Thyroid gland (tissue), 4 donors: ENCODE results near the gene OR2Y1. TPM values are rescaled to one million over a fixed set of nuclear protein-coding genes. Genes with fewer than 3 reads are reported as not detected.

Source experiments
- DNase-seq, 2 donors: peaks; one replicate each; pipeline ENCODE4 v3.0.0-alpha.2; 2019
- H3K27ac ChIP-seq, 3 donors: fragments of 200-600 bp; sonication (generic); 1 replicate in 2 of 3; 2 replicates in 1 of 3; pipeline ENCODE4 v1.5.1; 2016 to 2019; ENCODE audit warnings: mild to moderate bottlenecking in 1 of 3, moderate library complexity in 1 of 3
- H3K27me3 ChIP-seq: fragments of 200-600 bp; sonication (generic); one replicate; pipeline ENCODE4 v1.5.1; 2019
- H3K36me3 ChIP-seq, 2 donors: fragments of 200-600 bp; sonication (generic); one replicate each; pipeline ENCODE4 v1.5.1; 2016 to 2019
- H3K4me1 ChIP-seq, 2 donors: fragments of 200-600 bp; sonication (generic); one replicate each; pipeline ENCODE4 v1.5.1; 2017 to 2019
- H3K4me3 ChIP-seq, 3 donors: fragments of 200-600 bp; sonication (generic); replicated peaks in 1 of 3; 1 replicate in 2 of 3; 2 replicates in 1 of 3; pipeline ENCODE4 v1.5.1; 2016; ENCODE audit warnings: mild to moderate bottlenecking in 1 of 3
- H3K9me3 ChIP-seq: fragments of 200-600 bp; sonication (generic); one replicate; pipeline ENCODE4 v1.5.1; 2017
- POLR2A ChIP-seq, 2 donors: fragments of 450-650 bp; IDR thresholded peaks; one replicate each; pipeline ENCODE4 v1.6.1; 2017; ENCODE audit warnings: antibody characterized with exemption in 2 of 2, mild to moderate bottlenecking in 2 of 2, moderate library complexity in 1 of 2
- WGBS, 2 donors: methylation state at CpG; one replicate each; pipeline ENCODE4 v1.1.5; 2017; 5-methylcytosine and 5-hydroxymethylcytosine counted together
- intact Hi-C: fragments of 100-400 bp; cut with DNase I; formaldehyde crosslinking; loops from one replicate; pipeline ENCODE4 v1.15.1; 2023
- total RNA-seq, 4 donors: library from RNA; depleted of rRNA; stranded (reverse); fragments of >200 nt; gene quantifications; one replicate each; pipeline ENCODE4 v1.2.3, GENCODE V29; 2016
- TF ChIP-seq, protein P1 (sequence below), 6 experiments: fragments of 200-600 bp in 3 of 6; fragments of 450-650 bp in 3 of 6; sonication (generic) in 3 of 6; IDR thresholded peaks; one replicate each; pipeline ENCODE4 v1.5.1; 2016 to 2019; ENCODE audit warnings: antibody characterized with exemption in 6 of 6, mild to moderate bottlenecking in 2 of 6, inconsistent platforms in 1 of 6, moderate library complexity in 1 of 6

OR2Y1 gene
- total RNA-seq, 4 donors from 2014 or later = not detected

DNA sequence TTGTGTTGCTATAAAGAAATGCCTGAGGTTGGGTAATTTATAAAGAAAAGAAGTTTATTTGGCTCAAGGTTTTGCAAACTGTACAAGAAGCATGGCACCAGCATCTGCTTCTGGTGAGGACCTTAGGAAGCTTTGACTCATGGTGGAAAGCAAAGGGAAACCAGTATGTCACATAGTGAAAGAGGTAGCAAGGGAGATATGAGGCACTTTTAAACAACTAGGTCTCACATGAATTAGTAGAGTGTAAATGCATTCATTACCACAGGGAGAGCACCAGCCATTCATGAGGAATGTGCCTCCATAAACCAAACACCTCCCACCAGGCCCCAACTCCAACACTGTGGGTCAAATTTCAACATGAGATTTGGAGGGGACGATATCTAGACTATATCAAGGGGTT lies 40.8 kb downstream of the OR2Y1 start:
- no peak for DNase-seq
- Histone ChIP-seq H3K36me3 (no peaks in the 10 kb centered on the region), H3K4me1 (no peaks in the 10 kb centered on the region), H3K27me3 (no peaks in the 10 kb centered on the region), H3K9me3 (no peaks in the 10 kb centered on the region), H3K27ac (no peak overlapping the region), H3K4me3 (no peak overlapping the region)
- 69 to 79% methylated on average over 1 of the region's 1 CpG for WGBS, 2 donors
- intact Hi-C loops = no loop called here
- TF ChIP-seq, protein P1, sequence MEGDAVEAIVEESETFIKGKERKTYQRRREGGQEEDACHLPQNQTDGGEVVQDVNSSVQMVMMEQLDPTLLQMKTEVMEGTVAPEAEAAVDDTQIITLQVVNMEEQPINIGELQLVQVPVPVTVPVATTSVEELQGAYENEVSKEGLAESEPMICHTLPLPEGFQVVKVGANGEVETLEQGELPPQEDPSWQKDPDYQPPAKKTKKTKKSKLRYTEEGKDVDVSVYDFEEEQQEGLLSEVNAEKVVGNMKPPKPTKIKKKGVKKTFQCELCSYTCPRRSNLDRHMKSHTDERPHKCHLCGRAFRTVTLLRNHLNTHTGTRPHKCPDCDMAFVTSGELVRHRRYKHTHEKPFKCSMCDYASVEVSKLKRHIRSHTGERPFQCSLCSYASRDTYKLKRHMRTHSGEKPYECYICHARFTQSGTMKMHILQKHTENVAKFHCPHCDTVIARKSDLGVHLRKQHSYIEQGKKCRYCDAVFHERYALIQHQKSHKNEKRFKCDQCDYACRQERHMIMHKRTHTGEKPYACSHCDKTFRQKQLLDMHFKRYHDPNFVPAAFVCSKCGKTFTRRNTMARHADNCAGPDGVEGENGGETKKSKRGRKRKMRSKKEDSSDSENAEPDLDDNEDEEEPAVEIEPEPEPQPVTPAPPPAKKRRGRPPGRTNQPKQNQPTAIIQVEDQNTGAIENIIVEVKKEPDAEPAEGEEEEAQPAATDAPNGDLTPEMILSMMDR (IDR thresholded peaks at IDR 0.05) = no peak
- TF ChIP-seq POLR2A (IDR thresholded peaks at IDR 0.05) = no peak

DNA sequence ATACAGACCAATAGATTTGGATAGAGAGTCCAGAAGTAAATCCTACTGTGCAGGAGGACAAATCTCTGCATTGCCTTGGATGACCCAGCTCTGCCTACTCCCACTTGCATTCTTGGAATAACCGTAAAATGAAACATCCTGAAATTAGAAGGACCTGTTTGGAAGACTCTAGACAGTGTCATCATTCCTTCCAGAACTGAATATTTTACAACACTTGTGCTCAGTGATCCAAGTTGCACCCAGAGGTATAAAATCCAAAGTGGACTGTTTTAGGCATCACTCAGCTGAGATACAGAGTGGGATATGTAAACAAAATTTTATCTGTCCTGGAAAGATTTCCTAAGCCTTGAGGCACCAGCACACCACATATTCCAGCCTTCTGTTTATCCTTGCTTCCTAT lies 43.7 kb downstream of the OR2Y1 start:
- Histone ChIP-seq H3K9me3 (no peaks in the 10 kb centered on the region), H3K27ac (no peak overlapping the region), H3K27me3 (no peaks in the 10 kb centered on the region), H3K36me3 (no peaks in the 10 kb centered on the region), H3K4me1 (no peaks in the 10 kb centered on the region), H3K4me3 (no peak overlapping the region)
- 93 to 97% methylated on average over 1 of the region's 1 CpG for WGBS, 2 donors
- DNase-seq = no peak
- intact Hi-C loops = no loop called here
- no peak for TF ChIP-seq POLR2A (IDR thresholded peaks at IDR 0.05)
- TF ChIP-seq, protein P1 (IDR thresholded peaks at IDR 0.05) = no peak

DNA sequence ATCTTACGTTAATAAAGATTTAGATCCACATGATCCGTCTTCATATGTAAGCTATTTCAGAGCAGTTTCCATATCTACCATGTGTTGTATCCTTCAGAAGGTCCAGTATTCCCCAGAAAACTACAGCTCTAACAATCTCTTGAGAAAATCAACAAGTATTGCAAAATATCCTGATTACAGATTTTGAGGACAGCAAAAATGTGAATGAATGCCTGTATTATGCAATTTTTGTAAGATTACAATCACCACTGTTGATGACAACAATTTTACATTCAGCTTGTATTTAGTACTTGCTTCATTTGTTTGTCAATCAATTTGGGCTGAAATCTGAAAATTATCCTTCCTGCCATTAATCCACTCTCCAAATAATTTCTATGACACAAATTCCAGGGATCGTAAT lies 47.4 kb downstream of the OR2Y1 start:
- Histone ChIP-seq H3K4me3 (no peak overlapping the region), H3K9me3 (no peaks in the 10 kb centered on the region), H3K27me3 (no peaks in the 10 kb centered on the region), H3K36me3 (no peaks in the 10 kb centered on the region), H3K4me1 (no peaks in the 10 kb centered on the region), H3K27ac (no peak overlapping the region)
- DNase-seq = no peak
- WGBS, 2 donors = 60 to 65% methylated on average over 3 of the region's 3 CpGs
- TF ChIP-seq, protein P1 (IDR thresholded peaks at IDR 0.05) = no peak
- TF ChIP-seq POLR2A (IDR thresholded peaks at IDR 0.05) = no peak
- intact Hi-C loops = no loop called here

DNA sequence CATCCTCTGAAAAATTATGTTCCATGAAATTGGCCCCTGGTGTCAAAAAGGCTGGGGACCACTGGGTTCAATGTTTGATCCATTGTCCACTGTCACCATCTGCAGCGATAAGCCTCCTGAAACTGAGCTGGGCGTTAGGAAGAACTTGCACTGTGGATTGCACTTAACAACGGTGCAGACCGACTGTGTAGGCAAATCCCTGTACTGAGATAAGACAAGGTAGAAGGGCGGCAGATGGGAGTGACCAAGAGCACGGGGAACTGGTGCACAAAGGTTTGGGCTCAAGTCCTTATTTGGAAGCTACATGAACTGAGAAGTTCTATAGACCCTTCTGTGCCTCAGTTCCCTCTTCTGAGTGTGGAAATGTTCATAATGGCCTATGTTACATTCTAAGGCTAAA lies 48.8 kb downstream of the OR2Y1 start:
- H3K27ac ChIP-seq = no peak overlapping the region
- no peak overlapping the region for H3K4me3 ChIP-seq
- 80 to 89% methylated on average over 6 of the region's 6 CpGs for WGBS, 2 donors
- no peak for DNase-seq
- no peaks in the 10 kb centered on the region for H3K27me3 ChIP-seq
- H3K9me3 ChIP-seq = no peaks in the 10 kb centered on the region
- H3K36me3 ChIP-seq = no peaks in the 10 kb centered on the region
- no peaks in the 10 kb centered on the region for H3K4me1 ChIP-seq
- intact Hi-C loops = no loop called here
- TF ChIP-seq POLR2A (IDR thresholded peaks at IDR 0.05) = no peak
- TF ChIP-seq, protein P1 (IDR thresholded peaks at IDR 0.05) = no peak

DNA sequence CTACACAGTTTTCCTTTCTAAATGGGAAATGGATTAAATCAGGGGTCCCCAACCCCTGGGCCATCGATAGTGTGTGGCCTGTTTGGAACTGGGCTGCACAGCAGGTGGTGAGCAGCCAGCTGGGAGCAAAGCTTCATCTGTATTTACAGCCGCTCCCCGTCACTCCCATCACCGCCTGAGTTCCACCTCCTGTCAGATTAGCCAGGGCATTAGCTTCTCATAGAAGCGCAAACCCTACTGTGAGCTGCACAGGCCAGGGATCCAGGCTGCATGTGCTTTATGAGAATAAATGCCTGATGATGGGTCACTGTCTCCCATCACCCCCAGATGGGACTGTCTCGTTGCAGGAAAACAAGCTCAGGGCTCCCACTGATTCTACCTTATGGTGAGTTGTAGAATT lies 49.3 kb downstream of the OR2Y1 start:
- Histone ChIP-seq H3K27me3 (no peaks in the 10 kb centered on the region), H3K9me3 (no peaks in the 10 kb centered on the region), H3K36me3 (no peaks in the 10 kb centered on the region), H3K4me1 (no peaks in the 10 kb centered on the region), H3K4me3 (no peak overlapping the region), H3K27ac (no peak overlapping the region)
- WGBS, 2 donors = 72 to 79% methylated on average over 6 of the region's 6 CpGs
- intact Hi-C loops = no loop called here
- TF ChIP-seq POLR2A (IDR thresholded peaks at IDR 0.05) = no peak
- TF ChIP-seq, protein P1 (IDR thresholded peaks at IDR 0.05) = no peak
- no peak for DNase-seq
